SK-N-MC (cell line): ENCODE results near the gene ARID4A.

Experiments used
- EZH2 ChIP-seq: fragments of 200-600 bp; sonication (generic); IDR thresholded peaks from one replicate; pipeline ENCODE4 v1.6.1; 2017; ENCODE audit warnings: antibody characterized with exemption
- FOXP2 ChIP-seq: optimal IDR thresholded peaks from 2 replicates; pipeline ENCODE3; 2011; ENCODE audit warnings: mild to moderate bottlenecking, moderate library complexity; ENCODE audit not compliant: insufficient read depth; ENCODE audit errors: extremely low read length, control extremely low read depth
- POLR2AphosphoS5 ChIP-seq: IDR thresholded peaks from 2 replicates; pipeline ENCODE4 v1.6.1; 2012; ENCODE audit warnings: mild to moderate bottlenecking, low read depth, low read length, borderline replicate concordance

DNA sequence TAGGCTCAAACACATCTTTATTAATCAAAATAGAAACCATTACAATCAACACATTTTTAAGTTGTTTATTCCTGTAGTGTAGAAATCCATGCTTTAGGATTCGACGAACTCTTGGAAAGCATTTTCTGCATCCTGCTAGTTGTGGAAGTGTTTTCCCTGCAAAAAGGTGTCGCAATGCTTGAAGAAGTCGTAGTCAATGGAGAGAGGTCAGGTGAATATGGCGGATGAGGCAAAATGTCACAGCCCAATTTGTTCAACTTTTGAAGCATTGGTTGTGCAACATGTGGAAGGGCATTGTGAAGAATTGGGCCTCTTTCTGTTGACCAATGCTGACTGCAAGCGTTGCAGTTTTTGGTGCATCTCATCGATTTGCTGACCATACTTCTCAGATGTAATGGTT is 4.2 kb upstream of the ARID4A start:
- no peak for TF ChIP-seq POLR2AphosphoS5
- TF ChIP-seq EZH2 = no peak
- TF ChIP-seq FOXP2 = no peak
